Heart right ventricle (tissue), 16 donors: ENCODE data around the gene PSMD14. TPM values are rescaled to one million over a fixed set of nuclear protein-coding genes. Genes with fewer than 3 reads are reported as not detected.

Experiments used
- ATAC-seq, 8 donors: fragments of 200-7000 bp; cut with Tn5 transposase; one replicate each; pipeline ENCODE4 v1.9.1; 2020; ENCODE audit warnings: mild to moderate bottlenecking in 8 of 8, moderate library complexity in 8 of 8, moderate number of reproducible peaks in 1 of 8
- DNase-seq, 2 donors: peaks; one replicate each; pipeline ENCODE4 v3.0.0-alpha.2; 2020
- H3K27ac ChIP-seq, 10 donors: fragments of 200-600 bp; sonication (generic) in 2 of 10; one replicate each; pipeline versions ENCODE4 v1.5.0 to v1.8.0; 2020 to 2022; ENCODE audit warnings: mild to moderate bottlenecking in 3 of 10
- H3K27me3 ChIP-seq, 7 donors: fragments of 200-600 bp; one replicate each; pipeline ENCODE4 v1.8.0; 2021 to 2022; ENCODE audit warnings: mild to moderate bottlenecking in 2 of 7
- H3K36me3 ChIP-seq, 9 donors: fragments of 200-600 bp; sonication (generic) in 1 of 9; one replicate each; pipeline versions ENCODE4 v1.5.0 to v1.8.0; 2020 to 2022; ENCODE audit warnings: mild to moderate bottlenecking in 2 of 9
- H3K4me1 ChIP-seq, 9 donors: fragments of 200-600 bp; sonication (generic) in 1 of 9; one replicate each; pipeline versions ENCODE4 v1.5.0 to v1.8.0; 2020 to 2022; ENCODE audit warnings: mild to moderate bottlenecking in 4 of 9
- H3K4me3 ChIP-seq, 10 donors: fragments of 200-600 bp; sonication (generic) in 2 of 10; one replicate each; pipeline versions ENCODE4 v1.5.0 to v1.8.0; 2020 to 2022; ENCODE audit warnings: mild to moderate bottlenecking in 7 of 10, moderate library complexity in 2 of 10
- H3K9me3 ChIP-seq, 11 donors: fragments of 200-600 bp in 10 of 11; sonication (generic) in 2 of 11; one replicate each; pipeline versions ENCODE4 v1.5.0 to v1.8.0; 2013 to 2022; ENCODE audit warnings: mild to moderate bottlenecking in 2 of 11, control low read depth in 1 of 11, moderate library complexity in 1 of 11
- CTCF ChIP-seq, 9 donors: fragments of 200-600 bp; sonication (generic) in 2 of 9; IDR thresholded peaks; one replicate each; pipeline versions ENCODE4 v1.5.0 to v1.8.0; 2021 to 2022; ENCODE audit warnings: antibody characterized with exemption in 9 of 9, mild to moderate bottlenecking in 5 of 9, moderate library complexity in 1 of 9
- WGBS, 2 donors: extraction: QIAGEN DNeasy Blood & Tissue Kit; methylation state at CpG; one replicate each; pipeline ENCODE4 v1.1.7; 2013; ENCODE audit warnings: inconsistent platforms in 1 of 2; 5-methylcytosine and 5-hydroxymethylcytosine counted together
- intact Hi-C, 10 donors: fragments of 100-400 bp; cut with DNase I; formaldehyde crosslinking; loops; one replicate each; pipeline versions ENCODE4 v1.11.1 to v1.14.2; 2022
- polyA plus RNA-seq, 2 donors: library from polyadenylated mRNA; stranded (reverse); fragments of 200-250 nt; gene quantifications; one replicate each; pipeline ENCODE4 v1.2.3, GENCODE V29; 2013
- total RNA-seq, 10 donors: library from RNA; stranded (reverse); fragmentation: NEBNext Ultra II Directional in 3 of 10; extraction: Animal tissue kit (Norgen Biotek cat#: 25700) in 3 of 10; gene quantifications; one replicate each; pipeline versions ENCODE4 v1.2.1 to v1.2.4, GENCODE V29; 2021 to 2023
- donor health status: Arrhythmogenic right ventricular cardiomyopathy.
- donor health status: ischemic (EF 13 %, LVEDD 7.1; RV severe dilation, severe dysfunction).
- donor health status: healthy with polysubstance abuse.
- donor health status: DM: no; HTN: yes; CAD: no.
- donor health status: DM: no; HTN: no; CAD: no.
- donor health status: ischemic (EF 25% LVEDD 6.9; RV normal size, moderate dysfunction).
- donor health status: ischemic (EF 25% LVEDD 5.7; RV mildly dilated, moderate dysfunction).
- donor health status: healthy.
- donor health status: DM: yes; HTN: yes; CAD: no.
- donor health status: Ischemic cardiomyopathy.
- donor health status: ischemic (EF 35%, LVEDD 5.7; RV mildly dilated, moderate dysfunction).
- donor health status: nonischemic (EF 11% LVEDD 7.7; RV severe dilation, severe dysfunction).
- donor health status: DM: yes; HTN: yes; CAD: no.
- donor health status: PGD.
- donor health status: ischemic (EF 29% LVEDD 5.4; RV normal size, mild dysfunction).
- donor health status: nonischemic (EF 23%, LVEDD 6.1; RV moderate dilation, normal function).

PSMD14 gene
- total and polyA plus RNA-seq, 12 donors, result 21.6 to 66.9 (median 44.4) TPM

- Histone ChIP-seq H3K36me3 (no peaks in the 10 kb centered on the region), H3K4me1 (peaks cover 0 to 28% (median 15%) of the 10 kb centered on the region in 9 donors), H3K27ac (no peak overlapping the region), H3K27me3 (peaks cover 26 to 100% (median 100%) of the 10 kb centered on the region in 7 donors), H3K9me3 (no peaks in the 10 kb centered on the region), H3K4me3 (peak overlapping the region in 5 of 10 donors; percentile 10 to 25 (median 14))
- 3 to 4% methylated on average over 54 of the region's 54 CpGs for WGBS, 2 donors
- peak in 1 of 9 donors; percentile 1 for TF ChIP-seq CTCF (IDR thresholded peaks at IDR 0.05)
- intact Hi-C loops, result loop anchor here in 1 of 10 donors (10.0 kb wide), 1 partner anchor 698 kb away; no protein-coding TSS in a partner anchor
- ATAC-seq (peak in 2 of 8 donors; percentile 14 to 20), DNase-seq (no peak)
Observed at GRCh38 chr2:161426922-161427663, 118.9 kb downstream of the PSMD14 start.

GRCh38 chr2:161427664-161428587 lies 119.7 kb downstream of the PSMD14 start:
- 20 to 24% methylated on average over 64 of the region's 64 CpGs for WGBS, 2 donors
- Histone ChIP-seq H3K4me3 (peak overlapping the region in 2 of 10 donors; percentile 10 to 25), H3K4me1 (peaks cover 0 to 28% (median 15%) of the 10 kb centered on the region in 9 donors), H3K27me3 (peaks cover 25 to 100% (median 99%) of the 10 kb centered on the region in 7 donors), H3K27ac (no peak overlapping the region), H3K36me3 (no peaks in the 10 kb centered on the region), H3K9me3 (no peaks in the 10 kb centered on the region)
- intact Hi-C loops, result loop anchor here in 1 of 10 donors (10.0 kb wide), 1 partner anchor 697 kb away; no protein-coding TSS in a partner anchor
- DNase-seq (no peak), ATAC-seq (peak in 1 of 8 donors; percentile 18)
- no peak for TF ChIP-seq CTCF (IDR thresholded peaks at IDR 0.05)

GRCh38 chr2:161430386-161430785 lies 122.2 kb downstream of the PSMD14 start:
- no peak for DNase-seq
- no peak for TF ChIP-seq CTCF (IDR thresholded peaks at IDR 0.05)
- Histone ChIP-seq H3K36me3 (no peaks in the 10 kb centered on the region), H3K27me3 (peaks cover 16 to 100% (median 94%) of the 10 kb centered on the region in 7 donors), H3K4me3 (no peak overlapping the region), H3K4me1 (peaks cover 0 to 14% (median 7%) of the 10 kb centered on the region in 9 donors), H3K27ac (no peak overlapping the region), H3K9me3 (peaks cover 0 to 7% (median 0%) of the 10 kb centered on the region in 11 donors)
- WGBS, 2 donors, result 59 to 60% methylated on average over 2 of the region's 2 CpGs
- intact Hi-C loops, result no loop called here
- ATAC-seq, result no peak

- intact Hi-C loops, result no loop called here
- Histone ChIP-seq H3K4me3 (no peak overlapping the region), H3K9me3 (peaks cover 0 to 13% (median 0%) of the 10 kb centered on the region in 11 donors), H3K27me3 (peaks cover 11 to 100% (median 88%) of the 10 kb centered on the region in 7 donors), H3K4me1 (peaks cover 0 to 8% (median 7%) of the 10 kb centered on the region in 9 donors), H3K27ac (no peak overlapping the region), H3K36me3 (no peaks in the 10 kb centered on the region)
- no peak for TF ChIP-seq CTCF (IDR thresholded peaks at IDR 0.05)
- WGBS, 2 donors, result 82 to 83% methylated on average over 3 of the region's 3 CpGs
- DNase-seq (no peak), ATAC-seq (no peak)
Observed at GRCh38 chr2:161432107-161432506, 123.9 kb downstream of the PSMD14 start.
